Effector CD8-positive, alpha-beta T cell (primary cell): ENCODE measurements around the gene TAF11L13.
"Not testable (repeated sequence)": the region's sequence is repeated elsewhere in the genome, so short reads cannot be mapped to it uniquely, and the experiment has no call there.

Source experiments
- DNase-seq: peaks from one replicate; lab custom pipeline; 2025; lab: John Stamatoyannopoulos, UW
- total RNA-seq, 4 experiments: gene quantifications; one replicate each; lab custom pipeline; 2026; lab: John Stamatoyannopoulos, UW

The TAF11L13 gene
- total RNA-seq, result 0 reads per million in 4 experiments

DNA sequence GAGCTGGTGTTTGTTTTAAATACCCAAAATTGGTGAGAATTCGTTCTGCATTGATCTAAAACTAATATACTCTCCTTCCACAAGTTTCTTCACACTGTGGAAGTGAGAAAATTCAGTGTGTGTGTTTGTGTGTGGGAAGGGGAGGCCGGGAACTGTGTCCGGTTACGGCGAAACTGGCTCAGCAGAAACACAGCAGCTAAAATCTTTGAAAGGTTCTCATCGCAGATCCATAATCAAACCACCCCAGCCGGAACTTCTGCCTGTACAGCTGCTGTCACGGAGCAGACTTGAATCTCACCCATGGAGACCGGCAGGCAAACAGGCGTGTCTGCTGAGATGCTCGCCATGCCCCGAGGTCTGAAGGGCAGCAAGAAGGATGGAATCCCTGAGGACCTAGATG, at the start of gene TAF11L13:
Gene TAF11L13, plus strand, starts transcription at position 301 of the 400 bp plus-strand sequence.
- not testable (repeated sequence) for DNase-seq

DNA sequence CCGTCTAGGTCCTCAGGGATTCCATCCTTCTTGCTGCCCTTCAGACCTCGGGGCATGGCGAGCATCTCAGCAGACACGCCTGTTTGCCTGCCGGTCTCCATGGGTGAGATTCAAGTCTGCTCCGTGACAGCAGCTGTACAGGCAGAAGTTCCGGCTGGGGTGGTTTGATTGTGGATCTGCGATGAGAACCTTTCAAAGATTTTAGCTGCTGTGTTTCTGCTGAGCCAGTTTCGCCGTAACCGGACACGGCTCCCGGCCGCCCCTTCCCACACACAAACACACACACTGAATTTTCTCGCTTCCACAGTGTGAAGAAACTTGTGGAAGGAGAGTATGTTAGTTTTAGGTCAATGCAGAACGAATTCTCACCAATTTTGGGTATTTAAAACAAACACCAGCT, 46.2 kb upstream of the TAF11L13 start, which contains the start of gene TAF11L7:
Gene TAF11L7, minus strand, starts transcription at position 101 of the 400 bp plus-strand sequence.
- not testable (repeated sequence) for DNase-seq

DNA sequence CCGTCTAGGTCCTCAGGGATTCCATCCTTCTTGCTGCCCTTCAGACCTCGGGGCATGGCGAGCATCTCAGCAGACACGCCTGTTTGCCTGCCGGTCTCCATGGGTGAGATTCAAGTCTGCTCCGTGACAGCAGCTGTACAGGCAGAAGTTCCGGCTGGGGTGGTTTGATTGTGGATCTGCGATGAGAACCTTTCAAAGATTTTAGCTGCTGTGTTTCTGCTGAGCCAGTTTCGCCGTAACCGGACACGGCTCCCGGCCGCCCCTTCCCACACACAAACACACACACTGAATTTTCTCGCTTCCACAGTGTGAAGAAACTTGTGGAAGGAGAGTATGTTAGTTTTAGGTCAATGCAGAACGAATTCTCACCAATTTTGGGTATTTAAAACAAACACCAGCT, 41.0 kb upstream of the TAF11L13 start, which contains the start of gene TAF11L8:
Gene TAF11L8, minus strand, starts transcription at position 101 of the 400 bp plus-strand sequence.
- not testable (repeated sequence) for DNase-seq

DNA sequence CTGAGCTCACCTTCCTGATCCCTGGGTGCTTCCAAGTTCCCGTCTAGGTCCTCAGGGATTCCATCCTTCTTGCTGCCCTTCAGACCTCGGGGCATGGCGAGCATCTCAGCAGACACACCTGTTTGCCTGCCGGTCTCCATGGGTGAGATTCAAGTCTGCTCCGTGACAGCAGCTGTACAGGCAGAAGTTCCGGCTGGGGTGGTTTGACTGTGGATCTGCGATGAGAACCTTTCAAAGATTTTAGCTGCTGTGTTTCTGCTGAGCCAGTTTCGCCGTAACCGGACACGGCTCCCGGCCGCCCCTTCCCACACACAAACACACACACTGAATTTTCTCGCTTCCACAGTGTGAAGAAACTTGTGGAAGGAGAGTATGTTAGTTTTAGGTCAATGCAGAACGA, 37.6 kb upstream of the TAF11L13 start, which contains the start of gene TAF11L9:
Gene TAF11L9, minus strand, starts transcription at position 140 of the 400 bp plus-strand sequence.
- not testable (repeated sequence) for DNase-seq

DNA sequence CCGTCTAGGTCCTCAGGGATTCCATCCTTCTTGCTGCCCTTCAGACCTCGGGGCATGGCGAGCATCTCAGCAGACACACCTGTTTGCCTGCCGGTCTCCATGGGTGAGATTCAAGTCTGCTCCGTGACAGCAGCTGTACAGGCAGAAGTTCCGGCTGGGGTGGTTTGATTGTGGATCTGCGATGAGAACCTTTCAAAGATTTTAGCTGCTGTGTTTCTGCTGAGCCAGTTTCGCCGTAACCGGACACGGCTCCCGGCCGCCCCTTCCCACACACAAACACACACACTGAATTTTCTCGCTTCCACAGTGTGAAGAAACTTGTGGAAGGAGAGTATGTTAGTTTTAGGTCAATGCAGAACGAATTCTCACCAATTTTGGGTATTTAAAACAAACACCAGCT, 34.2 kb upstream of the TAF11L13 start, which contains the start of gene TAF11L10:
Gene TAF11L10, minus strand, starts transcription at position 101 of the 400 bp plus-strand sequence.
- not testable (repeated sequence) for DNase-seq

DNA sequence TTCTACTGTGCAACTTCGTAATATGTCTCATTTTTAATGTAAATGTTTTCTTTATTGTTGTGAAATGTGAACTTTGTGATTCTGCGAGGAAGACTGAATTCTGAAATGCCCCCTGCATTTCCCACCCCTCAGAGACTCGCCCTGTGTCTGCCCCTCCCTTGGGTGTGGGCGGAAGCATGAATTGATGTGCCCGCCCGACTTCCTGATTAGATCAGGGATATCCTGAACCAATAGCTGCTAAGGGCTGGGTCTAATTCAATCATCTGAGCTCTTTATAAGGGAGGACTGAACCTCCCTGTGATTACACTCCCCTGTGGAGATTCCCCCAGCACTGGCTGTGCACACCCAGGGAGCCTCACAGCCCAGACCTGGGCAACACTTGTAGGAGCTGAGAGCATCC, 28.0 kb upstream of the TAF11L13 start, which contains the start of gene TAF11L11:
Gene TAF11L11, plus strand, starts transcription at position 304 of the 400 bp plus-strand sequence.
- not testable (repeated sequence) for DNase-seq

DNA sequence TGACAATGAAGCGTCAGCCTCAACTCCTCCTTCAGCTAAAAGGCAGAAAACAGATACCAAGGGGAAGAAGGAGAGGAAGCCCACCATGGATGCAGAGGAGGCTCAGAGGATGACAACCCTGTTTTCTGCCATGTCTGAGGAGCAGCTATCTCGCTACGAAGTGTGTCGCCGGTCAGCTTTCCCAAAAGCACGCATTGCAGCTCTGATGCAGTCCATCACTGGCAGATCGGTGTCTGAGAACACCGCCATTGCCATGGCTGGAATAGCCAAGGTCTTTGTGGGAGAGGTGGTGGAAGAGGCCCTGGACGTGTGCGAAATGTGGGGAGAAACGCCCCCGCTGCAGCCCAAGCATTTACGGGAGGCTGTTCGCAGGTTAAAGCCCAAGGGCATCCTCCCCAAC, 26.9 kb upstream of the TAF11L13 start:
- DNase-seq, result no peak

DNA sequence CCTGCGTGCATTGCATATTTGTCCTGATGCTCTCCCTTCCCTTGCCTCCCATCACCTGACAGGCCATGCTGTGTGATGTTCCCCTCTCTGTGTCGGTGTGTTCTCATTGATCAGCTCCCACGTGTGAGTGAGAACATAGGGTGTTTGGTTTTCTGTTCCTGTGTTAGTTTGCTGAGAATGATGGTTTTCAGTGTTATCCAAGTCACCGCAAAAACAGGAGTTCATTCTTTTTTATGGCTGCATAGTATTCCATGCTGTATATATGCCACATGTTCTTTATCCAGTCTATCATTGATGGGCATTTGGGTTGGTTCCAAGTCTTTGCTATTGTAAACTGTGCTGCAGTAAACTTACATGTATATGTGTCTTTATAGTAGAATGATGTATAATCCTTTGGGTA, 24.4 kb upstream of the TAF11L13 start:
- not testable (repeated sequence) for DNase-seq

DNA sequence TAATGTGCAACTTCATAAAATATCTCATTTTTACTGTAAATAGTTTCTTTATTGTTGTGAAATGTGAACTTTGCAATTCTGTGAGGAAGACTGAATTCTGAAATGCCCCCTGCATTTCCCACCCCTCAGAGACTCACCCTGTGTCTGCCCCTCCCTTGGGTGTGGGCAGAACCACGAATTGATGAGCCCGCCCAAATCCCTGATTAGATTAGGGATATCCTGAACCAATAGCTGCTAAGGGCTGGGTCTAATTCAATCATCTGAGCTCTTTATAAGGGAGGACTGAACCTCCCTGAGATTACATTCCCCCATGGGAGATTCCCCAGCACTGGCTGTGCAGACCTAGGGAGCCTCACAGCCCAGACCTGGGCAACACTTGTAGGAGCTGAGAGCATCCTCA, 21.8 kb upstream of the TAF11L13 start, which contains the start of gene TAF11L12:
Gene TAF11L12, plus strand, starts transcription at position 301 of the 400 bp plus-strand sequence.
- DNase-seq, result not testable (repeated sequence)

DNA sequence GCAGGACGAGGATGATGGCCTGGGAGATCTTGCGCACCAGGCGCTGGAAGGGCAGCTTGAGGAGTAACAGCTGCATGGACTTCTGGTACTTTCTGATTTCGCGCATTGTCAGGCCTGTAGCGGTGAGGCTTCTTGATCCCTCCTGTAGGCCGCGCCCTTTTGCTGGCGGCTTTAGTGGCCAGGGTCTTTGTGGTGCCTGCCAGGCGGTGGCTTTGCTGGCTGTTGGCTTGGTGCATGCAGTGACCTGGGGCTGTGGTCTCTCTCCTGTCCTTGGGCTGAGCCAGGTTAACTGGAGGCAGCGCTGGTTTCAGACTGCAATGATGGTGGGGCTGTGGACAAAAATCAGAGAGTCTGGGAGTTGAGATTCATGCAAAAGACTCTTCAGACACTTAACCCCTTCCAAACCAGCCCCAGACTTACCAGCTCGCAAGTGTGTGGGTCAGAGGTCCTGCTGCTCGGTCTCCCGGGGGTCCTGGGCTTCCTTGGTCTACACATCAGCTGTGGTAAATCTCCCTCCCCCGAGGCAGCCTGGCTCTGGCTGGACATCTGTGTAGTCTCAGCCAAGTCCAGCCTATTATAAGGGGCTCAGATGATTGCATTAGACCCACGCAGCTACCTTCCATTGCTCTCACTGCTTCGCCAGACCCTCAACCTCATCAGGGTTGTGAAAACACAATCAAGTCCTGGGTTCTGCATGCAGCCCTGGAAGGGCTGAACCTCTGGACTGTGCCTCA, 16.8 kb upstream of the TAF11L13 start:
- DNase-seq, result no peak

DNA sequence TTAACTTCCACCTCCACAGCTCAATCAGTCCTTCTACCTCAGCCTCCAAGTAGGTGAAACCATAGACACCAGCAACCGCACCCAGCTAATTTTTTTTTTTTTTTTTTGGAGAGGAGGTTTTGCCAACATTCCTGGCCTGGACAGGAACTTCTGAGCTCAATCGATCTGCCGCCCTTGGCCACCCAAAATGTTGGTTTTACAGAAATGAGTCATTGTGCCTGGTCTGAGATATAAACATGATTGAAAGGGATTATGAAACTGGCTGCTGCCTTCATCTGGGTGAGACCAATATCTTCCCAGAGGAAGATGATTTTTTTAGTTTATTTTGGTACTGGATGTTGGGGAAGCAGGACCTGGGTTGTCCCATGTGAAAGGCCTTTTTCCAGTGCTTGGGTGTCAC, 12.5 kb upstream of the TAF11L13 start:
- DNase-seq, result no peak

DNA sequence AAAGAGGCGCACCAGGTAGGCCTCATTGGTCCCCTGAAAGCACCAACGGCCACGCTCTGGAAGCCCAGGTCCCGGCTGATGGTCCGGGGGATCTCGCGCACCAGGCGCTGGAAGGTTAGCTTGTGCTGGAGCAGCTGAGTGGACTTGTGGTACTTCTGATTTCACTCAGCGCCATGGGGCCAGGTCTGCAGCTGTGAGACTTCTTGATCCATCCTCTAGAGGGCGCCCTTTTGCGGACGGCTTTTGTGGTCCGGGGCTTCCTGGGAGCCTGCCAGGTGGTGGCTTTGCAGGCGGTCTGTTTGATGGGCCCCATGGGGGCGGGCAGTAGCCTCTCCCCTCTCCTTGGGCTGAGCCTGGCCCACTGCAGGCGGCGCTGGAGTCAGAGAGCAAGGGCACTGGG, 11.3 kb upstream of the TAF11L13 start:
- no peak for DNase-seq

DNA sequence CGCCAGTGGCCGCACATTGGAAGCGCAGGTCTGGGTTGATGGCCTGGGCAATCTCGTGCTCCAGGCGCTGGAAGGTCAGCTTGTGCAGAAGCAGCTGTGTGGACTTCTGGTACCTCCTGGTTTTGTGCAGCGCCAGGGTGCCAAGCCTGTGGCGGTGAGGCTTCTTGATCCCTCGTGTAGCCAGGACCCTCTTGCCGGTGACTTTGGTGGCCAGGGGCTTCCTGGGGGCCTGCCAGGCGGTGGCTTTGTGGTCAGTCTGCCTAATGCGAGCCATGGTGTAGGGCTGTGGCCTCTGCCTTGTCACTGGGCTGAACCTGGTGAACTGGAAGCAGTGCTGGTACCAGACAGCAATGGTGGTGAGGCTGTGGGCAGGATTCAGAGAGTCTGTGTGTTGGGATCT, 6.2 kb upstream of the TAF11L13 start:
- no peak for DNase-seq

DNA sequence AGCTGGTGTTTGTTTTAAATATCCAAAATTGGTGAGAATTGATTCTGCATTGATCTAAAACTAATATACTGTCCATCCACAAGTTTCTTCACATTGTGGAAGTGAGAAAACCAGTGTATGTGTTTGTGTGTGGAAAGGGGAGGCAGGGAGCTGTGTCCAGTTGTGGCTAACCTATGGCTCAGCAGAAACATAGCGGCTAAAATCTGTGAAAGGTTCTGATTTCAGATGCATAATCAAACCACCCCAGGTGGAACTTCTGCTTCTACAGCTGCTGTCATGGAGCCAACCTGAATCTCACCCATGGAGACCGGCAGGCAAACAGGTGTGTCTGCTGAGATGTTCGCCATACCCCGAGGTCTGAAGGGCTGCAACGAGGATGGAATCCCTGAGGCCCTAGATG, 2.3 kb downstream of the TAF11L13 start, which contains the start of gene TAF11L14:
Gene TAF11L14, plus strand, starts transcription at position 301 of the 400 bp plus-strand sequence.
- no peak for DNase-seq

DNA sequence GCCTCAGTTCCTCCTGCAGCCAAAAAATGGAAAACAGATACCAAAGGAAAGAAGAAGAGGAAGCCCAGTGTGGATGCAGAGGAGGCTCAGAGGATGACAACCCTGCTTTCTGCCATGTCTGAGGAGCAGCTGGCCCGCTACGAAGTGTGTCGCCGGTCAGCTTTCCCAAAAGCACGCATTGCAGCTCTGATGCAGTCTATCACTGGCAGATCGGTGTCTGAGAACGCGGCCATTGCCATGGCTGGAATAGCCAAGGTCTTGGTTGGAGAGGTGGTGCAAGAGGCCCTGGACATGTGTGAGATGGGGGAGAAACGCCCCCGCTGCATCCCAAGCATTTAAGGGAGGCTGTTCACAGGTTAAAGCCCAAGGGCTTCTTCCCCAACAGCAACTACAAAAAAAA, 17.3 kb downstream of the TAF11L13 start:
- DNase-seq, result not testable (repeated sequence)

DNA sequence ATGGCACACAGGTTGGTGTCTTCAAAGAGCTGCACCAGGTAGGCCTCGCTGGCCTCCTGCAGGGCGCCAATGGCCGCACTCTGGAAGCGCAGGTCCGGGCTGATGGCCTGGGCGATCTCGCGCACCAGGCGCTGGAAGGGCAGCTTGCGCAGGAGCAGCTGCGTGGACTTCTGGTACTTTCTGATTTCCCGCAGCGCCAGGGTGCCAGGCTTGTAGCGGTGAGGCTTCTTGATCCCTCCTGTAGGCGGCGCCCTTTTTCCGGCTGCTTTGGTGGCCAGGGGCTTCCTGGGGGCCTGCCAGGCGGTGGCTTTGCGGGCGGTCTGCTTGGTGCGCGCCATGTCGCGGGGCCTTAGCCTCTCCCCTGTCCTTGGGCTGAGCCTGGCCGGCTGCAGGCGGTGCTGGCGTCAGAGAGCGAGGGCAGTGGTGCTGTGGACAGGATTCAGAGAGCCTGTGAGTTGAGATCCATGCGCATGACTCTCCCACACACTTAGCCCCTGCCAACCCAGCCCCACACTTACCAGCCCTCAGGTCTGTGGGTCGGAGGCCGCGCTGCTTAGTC, 23.4 kb downstream of the TAF11L13 start:
- DNase-seq, result not testable (repeated sequence)

DNA sequence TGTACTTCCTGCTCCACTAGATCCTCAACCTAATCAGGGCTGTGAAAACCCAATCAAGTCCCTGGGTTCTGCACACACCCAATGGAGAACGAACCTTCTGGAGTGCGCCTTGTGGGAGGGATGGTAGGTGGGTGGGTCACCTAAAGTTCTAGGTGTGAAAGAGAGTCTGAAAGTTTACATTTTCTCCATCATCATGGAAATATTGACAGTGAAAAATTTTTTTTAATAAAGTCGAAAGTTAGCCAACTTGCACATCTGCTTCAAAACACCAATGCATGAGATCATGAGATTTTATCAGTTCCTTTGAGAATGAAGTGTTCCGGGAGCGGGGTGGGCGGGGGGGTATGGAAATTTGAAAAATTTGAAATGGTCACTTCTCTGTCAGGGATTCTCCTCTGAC, 24.0 kb downstream of the TAF11L13 start:
- no peak for DNase-seq

DNA sequence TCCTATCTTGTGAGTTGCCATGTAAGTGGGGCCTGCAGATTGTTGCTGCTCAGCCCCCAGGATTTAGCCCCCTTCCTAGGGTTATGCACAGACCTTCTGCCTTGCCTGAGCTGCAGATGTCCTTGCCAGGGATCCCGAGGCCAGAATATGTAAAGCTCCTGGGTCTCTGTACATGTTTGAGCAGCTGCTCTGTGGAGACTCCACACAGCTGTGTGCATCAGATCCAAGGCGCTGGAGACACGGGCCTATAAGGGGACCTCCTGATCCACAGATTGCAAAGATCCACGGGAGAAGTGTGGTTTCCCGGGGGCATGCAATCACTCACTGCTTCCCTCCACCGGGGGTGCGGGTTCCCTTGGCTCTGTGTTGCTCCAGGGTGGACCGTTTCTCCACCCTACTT, 31.3 kb downstream of the TAF11L13 start:
- DNase-seq, result no peak

DNA sequence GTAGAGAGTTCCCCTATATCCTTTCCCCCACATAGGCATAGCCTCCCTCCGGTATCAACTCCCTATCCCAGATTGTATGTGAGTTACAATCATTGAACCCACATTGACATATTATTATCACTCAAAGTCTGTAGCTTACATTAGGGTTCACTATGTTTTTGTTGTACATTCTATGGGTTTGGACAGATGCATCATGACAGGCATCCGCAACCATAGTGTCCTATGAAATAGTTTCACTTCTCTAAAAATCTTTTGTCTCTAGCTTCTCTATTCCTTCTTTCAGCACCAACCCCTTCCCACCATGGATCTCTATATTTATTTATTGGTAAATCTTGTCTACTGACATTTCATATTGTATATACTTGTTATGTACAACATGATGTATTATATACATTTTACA, 33.9 kb downstream of the TAF11L13 start:
- DNase-seq, result no peak

DNA sequence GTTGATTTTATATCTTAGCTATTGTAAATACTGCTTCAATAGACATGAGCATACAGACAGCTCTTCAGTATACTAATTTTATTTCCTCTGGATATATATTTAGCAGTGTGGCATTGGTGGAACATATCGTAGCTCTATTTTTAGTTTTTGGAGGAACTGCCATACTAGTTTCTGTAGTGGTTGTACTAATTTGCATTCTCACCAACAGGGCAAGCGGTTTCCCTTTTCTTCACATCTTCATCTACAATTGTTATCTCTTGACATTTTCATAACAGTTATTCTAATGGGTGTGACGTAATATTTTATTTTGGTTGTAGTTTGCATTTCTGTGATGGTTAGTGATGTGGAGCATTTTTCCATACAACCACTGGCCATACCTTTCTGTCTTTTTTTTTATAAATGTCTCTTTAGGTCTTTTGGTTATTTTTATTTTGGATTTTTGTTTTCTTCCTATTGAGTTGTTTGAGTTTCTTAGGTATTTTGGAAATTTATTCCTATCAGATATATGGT, 34.9 kb downstream of the TAF11L13 start:
- no peak for DNase-seq

DNA sequence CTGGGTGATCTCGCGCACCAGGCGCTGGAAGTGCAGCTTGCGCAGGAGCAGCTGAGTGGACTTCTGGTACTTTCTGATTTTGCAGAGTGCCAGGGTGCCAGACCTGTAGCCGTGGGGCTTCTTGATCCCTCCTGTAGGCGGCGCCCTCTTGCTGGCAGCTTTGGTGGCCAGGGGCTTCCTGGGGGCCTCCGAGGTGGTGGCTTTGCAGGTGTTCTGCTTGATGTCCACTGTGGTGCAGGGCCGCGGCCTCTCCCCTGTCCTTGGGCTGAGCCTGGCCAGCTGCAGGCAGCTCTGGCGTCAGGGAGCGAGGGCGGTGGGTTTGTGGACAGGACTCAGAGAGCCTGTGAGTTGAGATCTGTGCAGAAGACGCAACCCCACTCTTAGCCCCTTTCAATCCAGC, 38.5 kb downstream of the TAF11L13 start:
- no peak for DNase-seq

DNA sequence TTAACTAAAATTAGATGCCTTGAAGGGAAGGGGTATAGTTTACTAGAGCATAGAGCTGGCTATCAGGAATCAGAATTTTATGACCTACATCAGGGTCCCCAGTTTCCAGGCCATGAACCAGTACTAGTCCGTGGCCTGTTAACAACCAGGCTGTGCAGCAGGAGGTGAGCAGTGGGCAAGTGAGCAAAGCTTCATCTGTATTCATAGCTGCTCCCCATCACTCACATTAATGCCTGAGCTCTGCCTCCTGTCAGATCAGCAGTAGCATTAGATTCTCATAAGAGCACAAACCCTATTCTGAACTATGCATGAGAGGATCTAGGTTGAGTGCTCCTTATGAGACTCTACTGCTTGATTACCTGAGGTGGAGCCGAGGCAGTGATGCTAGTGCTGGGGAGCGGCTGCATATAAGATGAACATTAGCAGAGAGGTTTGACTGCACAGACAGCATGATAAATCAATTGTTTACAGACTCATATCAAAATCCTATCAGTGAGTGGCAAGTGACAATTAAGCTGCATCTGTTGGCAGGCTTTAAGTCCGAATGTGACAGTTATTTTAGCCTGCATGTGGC, 47.0 kb downstream of the TAF11L13 start:
- DNase-seq, result no peak
